ENCODE measurements around the gene CEP85L. TPM values are rescaled to one million over a fixed set of nuclear protein-coding genes. Genes with fewer than 3 reads are reported as not detected.
"Not testable (repeated sequence)": the region's sequence is repeated elsewhere in the genome, so short reads cannot be mapped to it uniquely, and the experiment has no call there.

The CEP85L gene
- total RNA-seq, 1 donor from 2014 or later = 21.8 TPM

- POLR2A ChIA-PET = no interaction called here
- ATAC-seq (ENCODE audit: low read depth) (no peak), DNase-seq (no peak)
- Mint-ChIP-seq H3K27ac (no peak overlapping the region), H3K27me3 (no peaks in the 10 kb centered on the region), H3K4me1 (no peaks in the 10 kb centered on the region), H3K9me3 (no peaks in the 10 kb centered on the region), H3K4me3 (no peak overlapping the region), H3K36me3 (ENCODE audit: low read depth) (peaks cover 24% of the 10 kb centered on the region)
- CTCF ChIA-PET = no interaction called here
- intact Hi-C loops (cut with micrococcal nuclease) = no loop called here
- TF ChIP-seq, protein P1, sequence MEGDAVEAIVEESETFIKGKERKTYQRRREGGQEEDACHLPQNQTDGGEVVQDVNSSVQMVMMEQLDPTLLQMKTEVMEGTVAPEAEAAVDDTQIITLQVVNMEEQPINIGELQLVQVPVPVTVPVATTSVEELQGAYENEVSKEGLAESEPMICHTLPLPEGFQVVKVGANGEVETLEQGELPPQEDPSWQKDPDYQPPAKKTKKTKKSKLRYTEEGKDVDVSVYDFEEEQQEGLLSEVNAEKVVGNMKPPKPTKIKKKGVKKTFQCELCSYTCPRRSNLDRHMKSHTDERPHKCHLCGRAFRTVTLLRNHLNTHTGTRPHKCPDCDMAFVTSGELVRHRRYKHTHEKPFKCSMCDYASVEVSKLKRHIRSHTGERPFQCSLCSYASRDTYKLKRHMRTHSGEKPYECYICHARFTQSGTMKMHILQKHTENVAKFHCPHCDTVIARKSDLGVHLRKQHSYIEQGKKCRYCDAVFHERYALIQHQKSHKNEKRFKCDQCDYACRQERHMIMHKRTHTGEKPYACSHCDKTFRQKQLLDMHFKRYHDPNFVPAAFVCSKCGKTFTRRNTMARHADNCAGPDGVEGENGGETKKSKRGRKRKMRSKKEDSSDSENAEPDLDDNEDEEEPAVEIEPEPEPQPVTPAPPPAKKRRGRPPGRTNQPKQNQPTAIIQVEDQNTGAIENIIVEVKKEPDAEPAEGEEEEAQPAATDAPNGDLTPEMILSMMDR (IDR thresholded peaks at IDR 0.05) = no peak
Observed at GRCh38 chr6:118460958-118461470, 190.4 kb downstream of the CEP85L start.

DNA sequence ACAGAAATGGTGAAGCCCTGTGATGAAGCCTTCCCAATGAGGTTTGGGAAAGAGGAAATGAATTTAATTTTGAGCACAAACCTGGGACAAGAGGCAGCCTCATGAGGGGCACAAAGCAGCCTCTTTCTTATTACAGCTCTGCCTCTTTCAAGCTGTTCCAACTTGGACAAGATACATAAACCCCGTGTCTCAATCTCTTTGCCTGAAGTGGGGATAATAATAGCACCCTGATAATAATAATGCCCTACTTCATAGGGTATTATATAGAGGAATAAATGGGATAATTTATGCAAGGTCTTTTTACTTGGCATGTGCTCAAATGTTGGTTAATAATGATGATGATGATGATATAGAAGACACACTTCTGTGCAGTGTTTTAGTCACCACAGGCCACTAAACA lies 194.4 kb downstream of the CEP85L start:
- ChIA-PET POLR2A (no interaction called here), CTCF (no interaction called here)
- no peaks in the 10 kb centered on the region for H3K27me3 Mint-ChIP-seq
- intact Hi-C loops (cut with micrococcal nuclease) = no loop called here
- peaks cover 4% of the 10 kb centered on the region for H3K36me3 Mint-ChIP-seq (ENCODE audit: low read depth)
- TF ChIP-seq, protein P1 (IDR thresholded peaks at IDR 0.05) = no peak
- H3K9me3 Mint-ChIP-seq = peaks cover 14% of the 10 kb centered on the region
- H3K4me1 Mint-ChIP-seq = no peaks in the 10 kb centered on the region
- no peak for ATAC-seq (ENCODE audit: low read depth)
- no peak overlapping the region for H3K27ac Mint-ChIP-seq
- H3K4me3 Mint-ChIP-seq = no peak overlapping the region
- DNase-seq = no peak

DNA sequence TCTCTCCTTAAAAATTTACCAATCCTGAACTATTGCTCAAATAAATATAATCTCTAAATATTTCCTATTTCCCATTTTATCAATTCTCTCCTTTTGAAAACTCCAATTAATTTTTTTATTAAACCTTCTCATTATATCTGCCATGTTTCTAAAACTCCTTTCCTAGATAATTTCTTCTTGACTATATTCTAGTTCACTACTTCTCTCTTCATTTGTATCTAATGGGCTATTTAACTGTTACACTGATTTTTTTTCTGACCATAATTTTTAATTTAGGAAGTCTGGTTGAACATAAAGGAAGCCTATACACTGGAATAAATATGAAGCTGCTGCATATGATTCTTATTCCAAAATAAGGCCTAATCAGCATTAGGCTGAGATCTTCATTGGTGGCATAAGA lies 199.6 kb downstream of the CEP85L start:
- TF ChIP-seq, protein P1 (IDR thresholded peaks at IDR 0.05) = no peak

DNA sequence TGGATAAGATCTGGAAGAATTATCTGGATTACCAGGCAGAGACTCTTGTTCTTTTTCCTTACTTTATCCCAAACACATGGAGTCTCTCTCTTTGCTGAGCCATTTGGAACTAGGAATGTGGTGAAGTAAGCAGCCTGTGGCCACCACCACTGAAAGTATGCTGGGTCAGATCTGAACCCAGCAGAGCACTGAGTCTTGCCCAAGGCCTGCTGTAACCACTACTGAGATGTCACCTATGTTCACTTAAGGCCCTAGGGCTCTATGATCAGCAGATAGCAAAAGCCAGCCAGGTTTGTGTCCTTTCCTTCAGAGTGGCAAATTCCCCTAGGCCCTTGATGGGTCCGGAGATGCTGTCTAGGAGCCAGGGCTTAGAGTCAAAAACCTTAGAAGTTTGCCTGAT lies 206.6 kb downstream of the CEP85L start:
- DNase-seq (no peak), ATAC-seq (ENCODE audit: low read depth) (no peak)
- Mint-ChIP-seq H3K4me1 (no peaks in the 10 kb centered on the region), H3K27me3 (peaks cover 2% of the 10 kb centered on the region), H3K9me3 (peaks cover 32% of the 10 kb centered on the region), H3K36me3 (ENCODE audit: low read depth) (no peaks in the 10 kb centered on the region), H3K27ac (no peak overlapping the region), H3K4me3 (no peak overlapping the region)
- POLR2A ChIA-PET = no interaction called here
- TF ChIP-seq, protein P1 (IDR thresholded peaks at IDR 0.05) = no peak
- intact Hi-C loops (cut with micrococcal nuclease) = no loop called here
- CTCF ChIA-PET = no interaction called here

More for the DNA sequence above, 199.6 kb downstream of the CEP85L start:
- CTCF ChIA-PET = no interaction called here
- ATAC-seq (ENCODE audit: low read depth) = no peak
- H3K27me3 Mint-ChIP-seq = no peaks in the 10 kb centered on the region
- H3K9me3 Mint-ChIP-seq = peaks cover 37% of the 10 kb centered on the region
- POLR2A ChIA-PET = no interaction called here
- H3K4me1 Mint-ChIP-seq = no peaks in the 10 kb centered on the region
- no peak overlapping the region for H3K4me3 Mint-ChIP-seq
- intact Hi-C loops (cut with micrococcal nuclease) = no loop called here
- no peak for DNase-seq
- H3K36me3 Mint-ChIP-seq (ENCODE audit: low read depth) = peaks cover 2% of the 10 kb centered on the region
- H3K27ac Mint-ChIP-seq = no peak overlapping the region

GRCh38 chr6:118436482-118436881 lies 214.9 kb downstream of the CEP85L start:
- Mint-ChIP-seq H3K4me3 (no peak overlapping the region), H3K9me3 (peaks cover 8% of the 10 kb centered on the region), H3K4me1 (no peaks in the 10 kb centered on the region), H3K27me3 (no peaks in the 10 kb centered on the region), H3K27ac (no peak overlapping the region), H3K36me3 (ENCODE audit: low read depth) (no peaks in the 10 kb centered on the region)
- TF ChIP-seq, protein P1 (IDR thresholded peaks at IDR 0.05) = no peak
- CTCF ChIA-PET = no interaction called here
- no peak for ATAC-seq (ENCODE audit: low read depth)
- POLR2A ChIA-PET = no interaction called here
- intact Hi-C loops (cut with micrococcal nuclease) = no loop called here
- DNase-seq = no peak

DNA sequence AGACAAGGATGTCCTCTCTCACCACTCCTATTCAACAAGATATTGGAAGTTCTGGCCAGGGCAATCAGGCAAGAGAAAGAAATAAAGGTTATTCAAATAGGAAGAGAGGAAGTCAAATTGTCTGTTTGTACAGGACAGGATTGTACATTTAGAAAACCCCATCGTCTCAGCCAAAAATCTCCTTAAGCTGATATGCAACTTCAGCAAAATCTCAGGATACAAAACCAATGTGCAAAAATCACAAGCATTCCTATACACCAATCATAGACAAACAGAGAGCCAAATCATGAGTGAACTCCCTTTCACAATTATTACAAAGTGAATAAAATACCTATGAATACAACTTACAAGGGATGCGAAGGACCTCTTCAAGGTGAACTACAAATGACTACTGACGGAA lies 217.2 kb downstream of the CEP85L start:
- H3K4me3 Mint-ChIP-seq; CTCF ChIA-PET; H3K9me3 Mint-ChIP-seq; POLR2A ChIA-PET; ATAC-seq (ENCODE audit: low read depth); H3K36me3 Mint-ChIP-seq (ENCODE audit: low read depth); DNase-seq; H3K27me3 Mint-ChIP-seq; H3K4me1 Mint-ChIP-seq; intact Hi-C loops (cut with micrococcal nuclease); H3K27ac Mint-ChIP-seq: not testable (repeated sequence)

DNA sequence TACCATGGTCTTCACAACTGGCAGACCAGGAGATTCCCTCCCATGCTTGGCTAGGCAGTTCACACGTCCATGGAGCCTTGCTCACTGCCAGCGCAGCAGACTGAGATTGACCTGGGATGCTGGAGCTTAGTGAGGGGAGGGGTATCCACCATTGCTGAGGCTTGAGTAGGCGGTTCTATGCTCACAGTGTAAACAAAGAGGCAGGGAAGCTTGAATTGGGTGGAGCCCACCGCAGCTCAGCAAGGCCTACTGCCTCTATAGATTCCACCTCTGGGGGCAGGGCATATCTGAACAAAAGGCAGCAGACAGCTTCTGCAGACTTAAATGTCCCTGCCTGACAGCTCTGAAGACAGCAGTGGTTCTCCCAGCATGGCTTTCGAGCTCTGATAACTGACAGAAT lies 230.1 kb downstream of the CEP85L start:
- H3K27ac Mint-ChIP-seq; H3K36me3 Mint-ChIP-seq (ENCODE audit: low read depth); ATAC-seq (ENCODE audit: low read depth); CTCF ChIA-PET; DNase-seq; H3K27me3 Mint-ChIP-seq; POLR2A ChIA-PET; H3K4me3 Mint-ChIP-seq; intact Hi-C loops (cut with micrococcal nuclease); H3K4me1 Mint-ChIP-seq: not testable (repeated sequence)
- H3K9me3 Mint-ChIP-seq = peaks cover 20% of the 10 kb centered on the region

Measured in activated B cell treated with CpG ODN at 0.5 μM for 24 hours (primary cell).